LNCaP clone FGC (cell line): ENCODE results near the gene NEDD4L.

Experiments used
- DNase-seq: peaks from one replicate; pipeline ENCODE4 v3.0.0-alpha.2; 2011; ENCODE audit warnings: low read depth
- H3K4me3 ChIP-seq: 2 replicates; pipeline ENCODE4 v1.5.1; 2011; ENCODE audit warnings: mild to moderate bottlenecking, low read depth, low read length, control low read depth
- TF ChIP-seq, protein P1 (sequence below): IDR thresholded peaks from 2 replicates; pipeline ENCODE4 v1.5.1; 2012; ENCODE audit warnings: mild to moderate bottlenecking; ENCODE audit not compliant: control insufficient read depth, insufficient read depth; ENCODE audit errors: extremely low read depth

NEDD4L gene

DNA sequence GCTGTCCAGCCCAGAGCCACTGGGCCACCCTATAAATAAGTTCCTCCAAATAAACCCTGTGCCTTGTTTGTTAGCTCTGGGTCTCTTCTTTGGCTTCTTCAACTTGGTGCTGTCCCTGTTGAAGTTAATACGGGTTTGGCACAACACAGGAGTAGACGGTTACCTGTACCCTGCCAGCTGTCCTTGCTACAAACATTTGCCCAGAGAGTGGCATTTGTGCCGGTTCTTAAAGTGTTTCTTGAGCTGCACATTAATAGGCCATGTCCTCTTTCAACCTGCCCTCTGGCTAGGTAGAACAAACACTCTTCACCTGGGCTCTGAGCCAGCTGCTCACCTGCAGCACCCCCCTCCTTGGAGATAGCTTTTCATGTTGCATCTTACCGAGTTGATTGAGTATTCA, 139.2 kb downstream of the NEDD4L start:
- H3K4me3 ChIP-seq: no peak overlapping the region
- peak; percentile 99 for DNase-seq
- TF ChIP-seq, protein P1, sequence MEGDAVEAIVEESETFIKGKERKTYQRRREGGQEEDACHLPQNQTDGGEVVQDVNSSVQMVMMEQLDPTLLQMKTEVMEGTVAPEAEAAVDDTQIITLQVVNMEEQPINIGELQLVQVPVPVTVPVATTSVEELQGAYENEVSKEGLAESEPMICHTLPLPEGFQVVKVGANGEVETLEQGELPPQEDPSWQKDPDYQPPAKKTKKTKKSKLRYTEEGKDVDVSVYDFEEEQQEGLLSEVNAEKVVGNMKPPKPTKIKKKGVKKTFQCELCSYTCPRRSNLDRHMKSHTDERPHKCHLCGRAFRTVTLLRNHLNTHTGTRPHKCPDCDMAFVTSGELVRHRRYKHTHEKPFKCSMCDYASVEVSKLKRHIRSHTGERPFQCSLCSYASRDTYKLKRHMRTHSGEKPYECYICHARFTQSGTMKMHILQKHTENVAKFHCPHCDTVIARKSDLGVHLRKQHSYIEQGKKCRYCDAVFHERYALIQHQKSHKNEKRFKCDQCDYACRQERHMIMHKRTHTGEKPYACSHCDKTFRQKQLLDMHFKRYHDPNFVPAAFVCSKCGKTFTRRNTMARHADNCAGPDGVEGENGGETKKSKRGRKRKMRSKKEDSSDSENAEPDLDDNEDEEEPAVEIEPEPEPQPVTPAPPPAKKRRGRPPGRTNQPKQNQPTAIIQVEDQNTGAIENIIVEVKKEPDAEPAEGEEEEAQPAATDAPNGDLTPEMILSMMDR: no peak

DNA sequence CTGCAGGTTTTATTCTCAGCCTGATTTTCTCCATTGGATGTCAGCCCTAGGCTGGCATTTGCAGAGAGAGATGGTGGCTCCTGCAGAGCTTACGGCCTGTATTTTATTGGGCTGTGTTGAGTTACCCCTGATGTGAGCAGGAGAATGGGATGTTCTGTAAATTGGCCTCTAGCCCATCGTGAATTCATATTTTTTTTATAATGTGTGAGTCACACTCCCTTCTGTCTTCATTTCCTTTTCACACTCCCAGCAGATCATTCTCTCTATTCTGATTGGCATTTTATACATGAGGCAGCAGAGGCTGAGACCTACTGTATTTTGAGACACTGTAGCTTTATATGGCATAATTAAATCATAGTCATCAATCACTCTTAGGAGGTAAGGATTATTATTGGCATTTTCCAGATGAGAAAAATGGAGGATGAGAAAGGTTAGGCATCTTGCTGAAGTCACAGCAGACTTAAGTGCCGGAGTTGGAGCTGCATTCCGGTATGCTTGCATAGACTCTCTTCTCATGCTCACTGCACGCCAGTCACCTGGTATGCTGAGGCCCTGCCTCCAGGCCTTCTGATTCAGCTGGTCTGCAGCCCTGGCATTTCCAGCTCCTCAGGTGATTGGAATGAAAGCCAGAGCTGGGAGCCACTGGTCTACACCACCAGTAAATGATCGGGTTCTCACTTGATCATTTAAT, 142.4 kb downstream of the NEDD4L start:
- H3K4me3 ChIP-seq: no peak overlapping the region
- TF ChIP-seq, protein P1: peak; percentile 23; the same call in 1 of the 2 replicates
- DNase-seq: peak; percentile 87

DNA sequence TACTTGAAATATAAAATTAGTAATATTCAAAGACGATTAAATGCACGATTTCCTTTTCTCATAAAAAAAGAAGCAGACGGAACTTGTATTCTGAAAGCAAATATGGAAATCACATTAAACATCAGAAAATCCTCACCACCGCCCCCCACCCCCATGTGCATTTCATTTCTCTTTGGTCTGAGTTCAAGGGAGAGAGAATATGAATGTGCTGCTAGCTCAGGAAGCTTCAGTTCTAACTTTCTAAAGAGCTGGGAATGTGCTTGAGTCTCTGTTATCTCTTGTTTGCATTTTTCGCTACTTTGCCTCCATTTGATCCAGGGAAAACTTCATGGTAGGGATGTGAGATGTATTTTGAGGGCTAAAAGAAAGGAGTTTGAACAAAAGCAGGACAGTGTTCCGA, 143.6 kb downstream of the NEDD4L start:
- no peak for DNase-seq
- TF ChIP-seq, protein P1: no peak
- H3K4me3 ChIP-seq: no peak overlapping the region

DNA sequence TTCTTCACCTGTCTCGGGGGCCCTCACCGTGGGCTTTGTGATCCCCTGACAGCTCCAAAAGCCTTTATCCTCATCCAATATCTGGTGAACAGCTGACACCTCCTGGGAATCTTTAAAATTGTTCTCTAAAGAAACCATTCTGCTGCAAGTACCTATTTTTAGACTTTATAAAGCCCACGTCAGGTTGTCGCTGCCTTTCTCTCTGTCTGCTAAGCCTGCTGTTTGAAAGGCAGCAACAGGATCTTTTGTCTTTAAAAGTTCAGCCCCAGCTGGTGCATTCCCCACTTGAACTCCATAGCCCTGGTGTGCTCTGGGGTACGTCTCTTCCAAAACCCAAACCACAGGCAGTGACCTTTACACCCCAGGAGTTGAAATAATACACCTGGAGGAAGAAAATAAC, 145.0 kb downstream of the NEDD4L start:
- H3K4me3 ChIP-seq: no peak overlapping the region
- TF ChIP-seq, protein P1: no peak
- DNase-seq: no peak

DNA sequence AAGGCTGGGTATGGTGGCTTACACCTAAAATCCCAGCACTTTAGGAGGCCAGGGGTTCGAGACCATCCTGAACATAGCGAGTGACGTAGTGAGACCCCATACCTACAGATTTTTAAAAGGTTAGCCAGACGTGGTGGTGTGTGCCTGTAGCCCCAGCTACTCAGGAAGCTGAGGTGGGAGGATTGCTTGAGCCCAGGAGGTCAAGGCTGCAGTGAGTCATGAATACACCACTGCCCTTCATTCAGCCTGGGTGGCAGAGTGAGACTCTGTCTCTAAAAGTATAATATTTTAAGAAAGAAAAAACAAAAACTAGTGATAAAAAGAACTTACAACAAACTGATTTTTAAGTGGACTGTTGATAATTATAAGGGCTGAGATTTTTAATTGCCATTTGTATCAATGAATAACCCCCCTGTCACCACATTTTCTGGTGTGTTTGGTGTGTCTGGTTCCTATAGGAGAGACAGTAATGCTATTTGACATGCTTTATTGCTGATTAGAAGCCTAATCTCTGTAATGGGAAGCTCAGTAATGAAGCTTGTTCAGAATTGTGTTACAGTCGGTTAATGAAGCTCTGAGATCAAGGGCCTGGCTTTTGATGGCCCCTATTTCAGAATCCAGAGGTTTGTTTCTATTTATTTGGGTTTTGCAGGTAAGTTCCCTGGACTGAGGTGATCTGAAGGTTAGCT, 147.0 kb downstream of the NEDD4L start:
- DNase-seq: no peak
- TF ChIP-seq, protein P1: no peak
- H3K4me3 ChIP-seq: no peak overlapping the region

DNA sequence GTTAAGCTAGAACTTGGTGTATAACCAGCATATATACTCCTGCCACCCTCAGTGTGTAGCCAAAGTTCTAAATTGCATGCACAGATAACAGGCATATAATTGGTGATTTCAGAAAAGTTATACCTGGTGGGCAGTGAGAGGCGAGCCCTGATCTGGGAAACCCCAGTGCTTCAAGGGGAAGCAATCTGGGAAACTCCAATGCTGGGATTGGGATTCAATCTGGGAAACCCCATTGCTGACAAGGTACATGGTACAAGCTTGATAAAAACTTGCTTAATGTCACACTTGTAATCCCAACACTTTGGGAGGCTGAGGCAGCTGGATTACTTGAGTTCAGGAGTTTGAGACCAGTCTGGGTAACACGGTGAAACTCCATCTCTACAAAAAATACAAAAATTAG, 147.6 kb downstream of the NEDD4L start:
- TF ChIP-seq, protein P1: no peak
- no peak for DNase-seq
- H3K4me3 ChIP-seq: no peak overlapping the region
